ENCODE measurements around the gene MANF. TPM values are rescaled to one million over a fixed set of nuclear protein-coding genes. Genes with fewer than 3 reads are reported as not detected.

MANF gene
- total and polyA plus RNA-seq, 4 donors: 40.1 to 173 (median 86.7) TPM

GRCh38 chr3:51355891-51356578 is 29.1 kb upstream of the MANF start:
- ATAC-seq (ENCODE audit: insufficient read depth, low FRiP score): no peak
- Histone ChIP-seq H3K36me3 (ENCODE audit: control insufficient read depth in 4 of 4, insufficient read depth in 4 of 4, low read length in 4 of 4) (no peaks in the 10 kb centered on the region), H3K4me3 (no peak overlapping the region), H3K9me3 (ENCODE audit: control insufficient read depth in 4 of 4, insufficient read depth in 3 of 4, low read length in 3 of 4) (no peaks in the 10 kb centered on the region), H3K9ac (ENCODE audit: insufficient read depth in 1 of 2, low read length in 2 of 2) (no peak overlapping the region), H3K27me3 (ENCODE audit: control insufficient read depth in 3 of 3, insufficient read depth in 3 of 3, low read length in 2 of 3) (no peaks in the 10 kb centered on the region), H3K4me1 (ENCODE audit: control insufficient read depth in 5 of 5, insufficient read depth in 5 of 5, low read length in 5 of 5) (peaks cover 0 to 9% (median 0%) of the 10 kb centered on the region in 5 donors), H3K27ac (ENCODE audit: low read depth in 1 of 2, low read length in 1 of 2) (no peak overlapping the region)
- no peak for TF ChIP-seq CTCF (IDR thresholded peaks at IDR 0.05; ENCODE audit: control extremely low read depth, extremely low read depth)
- DNase-seq: no peak
- 69 to 79% methylated on average over 8 of the region's 8 CpGs for WGBS, 2 donors

- DNase-seq (no peak), ATAC-seq (ENCODE audit: insufficient read depth, low FRiP score) (no peak)
- no peak overlapping the region for H3K4me3 ChIP-seq
- H3K27ac ChIP-seq (ENCODE audit: low read depth in 1 of 2, low read length in 1 of 2): no peak overlapping the region
- no peaks in the 10 kb centered on the region for H3K27me3 ChIP-seq (ENCODE audit: control insufficient read depth in 3 of 3, insufficient read depth in 3 of 3, low read length in 2 of 3)
- H3K4me1 ChIP-seq (ENCODE audit: control insufficient read depth in 5 of 5, insufficient read depth in 5 of 5, low read length in 5 of 5): peaks cover 0 to 9% (median 0%) of the 10 kb centered on the region in 5 donors
- no peaks in the 10 kb centered on the region for H3K9me3 ChIP-seq (ENCODE audit: control insufficient read depth in 4 of 4, insufficient read depth in 3 of 4, low read length in 3 of 4)
- H3K9ac ChIP-seq (ENCODE audit: insufficient read depth in 1 of 2, low read length in 2 of 2): no peak overlapping the region
- TF ChIP-seq CTCF (IDR thresholded peaks at IDR 0.05; ENCODE audit: control extremely low read depth, extremely low read depth): no peak
- WGBS, 2 donors: 69 to 72% methylated on average over 4 of the region's 4 CpGs
- H3K36me3 ChIP-seq (ENCODE audit: control insufficient read depth in 4 of 4, insufficient read depth in 4 of 4, low read length in 4 of 4): no peaks in the 10 kb centered on the region
Measured at GRCh38 chr3:51357856-51358255, 27.2 kb upstream of the MANF start.

DNA sequence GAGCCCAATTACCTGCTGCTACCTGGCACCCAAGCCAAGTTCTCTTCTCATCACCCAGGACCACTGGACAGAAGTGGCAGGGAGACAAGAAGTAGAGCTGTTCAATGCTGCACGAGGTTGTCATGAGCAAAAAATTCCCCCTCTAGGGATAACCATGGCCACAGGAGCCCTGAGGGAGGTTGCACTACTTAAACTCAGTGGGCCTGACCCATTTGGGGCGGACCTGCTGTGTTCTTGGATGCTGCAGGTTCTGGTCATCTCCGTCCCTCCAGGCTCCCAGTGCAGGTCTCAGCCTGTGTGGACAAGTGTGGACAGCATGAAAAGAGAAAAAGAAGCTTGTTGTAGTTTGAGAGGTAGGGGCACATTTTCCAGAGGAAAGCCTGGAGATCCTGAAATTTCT is 26.1 kb upstream of the MANF start:
- DNase-seq (no peak), ATAC-seq (ENCODE audit: insufficient read depth, low FRiP score) (no peak)
- Histone ChIP-seq H3K9ac (ENCODE audit: insufficient read depth in 1 of 2, low read length in 2 of 2) (no peak overlapping the region), H3K36me3 (ENCODE audit: control insufficient read depth in 4 of 4, insufficient read depth in 4 of 4, low read length in 4 of 4) (no peaks in the 10 kb centered on the region), H3K4me3 (no peak overlapping the region), H3K4me1 (ENCODE audit: control insufficient read depth in 5 of 5, insufficient read depth in 5 of 5, low read length in 5 of 5) (peaks cover 0 to 9% (median 0%) of the 10 kb centered on the region in 5 donors), H3K9me3 (ENCODE audit: control insufficient read depth in 4 of 4, insufficient read depth in 3 of 4, low read length in 3 of 4) (no peaks in the 10 kb centered on the region), H3K27me3 (ENCODE audit: control insufficient read depth in 3 of 3, insufficient read depth in 3 of 3, low read length in 2 of 3) (no peaks in the 10 kb centered on the region), H3K27ac (ENCODE audit: low read depth in 1 of 2, low read length in 1 of 2) (no peak overlapping the region)
- WGBS, 2 donors: 82 to 87% methylated on average over 3 of the region's 3 CpGs
- TF ChIP-seq CTCF (IDR thresholded peaks at IDR 0.05; ENCODE audit: control extremely low read depth, extremely low read depth): no peak

- WGBS, 2 donors: 70 to 82% methylated on average over 3 of the region's 3 CpGs
- no peak overlapping the region for H3K4me3 ChIP-seq
- no peak for TF ChIP-seq CTCF (IDR thresholded peaks at IDR 0.05; ENCODE audit: control extremely low read depth, extremely low read depth)
- no peaks in the 10 kb centered on the region for H3K9me3 ChIP-seq (ENCODE audit: control insufficient read depth in 4 of 4, insufficient read depth in 3 of 4, low read length in 3 of 4)
- no peak overlapping the region for H3K27ac ChIP-seq (ENCODE audit: low read depth in 1 of 2, low read length in 1 of 2)
- no peaks in the 10 kb centered on the region for H3K27me3 ChIP-seq (ENCODE audit: control insufficient read depth in 3 of 3, insufficient read depth in 3 of 3, low read length in 2 of 3)
- ATAC-seq (ENCODE audit: insufficient read depth, low FRiP score): no peak
- no peaks in the 10 kb centered on the region for H3K36me3 ChIP-seq (ENCODE audit: control insufficient read depth in 4 of 4, insufficient read depth in 4 of 4, low read length in 4 of 4)
- peaks cover 0 to 6% (median 0%) of the 10 kb centered on the region in 5 donors for H3K4me1 ChIP-seq (ENCODE audit: control insufficient read depth in 5 of 5, insufficient read depth in 5 of 5, low read length in 5 of 5)
- DNase-seq: no peak
- no peak overlapping the region for H3K9ac ChIP-seq (ENCODE audit: insufficient read depth in 1 of 2, low read length in 2 of 2)
Measured at GRCh38 chr3:51360806-51361205, 24.3 kb upstream of the MANF start.
